SK-N-SH treated with all-trans-retinoic acid at 6 μM for 48 hours (cell line): ENCODE data around the gene FAM234A.
"Not testable (repeated sequence)": the region's sequence is repeated elsewhere in the genome, so short reads cannot be mapped to it uniquely, and the experiment has no call there.

ENCODE experiments used
- ATAC-seq: fragments of 200-7000 bp; cut with Tn5 transposase; 3 replicates; pipeline ENCODE4 v1.9.1; 2020; ENCODE audit warnings: mild to moderate bottlenecking, moderate library complexity
- ARNTL ChIP-seq: fragments of 450-650 bp; formaldehyde crosslinking; IDR thresholded peaks from 2 replicates; pipeline ENCODE4 v1.5.0; 2020; ENCODE audit warnings: low read depth, mild to moderate bottlenecking, moderate library complexity, borderline replicate concordance
- BACH2 ChIP-seq: fragments of 250-450 bp; sonication (Bioruptor Pico); IDR thresholded peaks from 2 replicates; pipeline ENCODE4 v1.9.0; 2021; ENCODE audit warnings: mild to moderate bottlenecking, borderline replicate concordance
- CREB5 ChIP-seq: fragments of 250-450 bp; sonication (Bioruptor Pico); IDR thresholded peaks from 2 replicates; pipeline ENCODE4 v1.5.1; 2020; ENCODE audit warnings: low read depth, mild to moderate bottlenecking, moderate library complexity
- CSDC2 ChIP-seq: fragments of 250-450 bp; sonication (Bioruptor Pico); IDR thresholded peaks from 2 replicates; pipeline ENCODE4 v1.5.0; 2020; ENCODE audit warnings: mild to moderate bottlenecking, moderate library complexity
- CSRNP3 ChIP-seq: fragments of 250-450 bp; sonication (Bioruptor Pico); IDR thresholded peaks from 2 replicates; pipeline ENCODE4 v1.5.1; 2021; ENCODE audit warnings: mild to moderate bottlenecking, moderate library complexity
- ESRRG ChIP-seq: fragments of 250-450 bp; sonication (Bioruptor Pico); IDR thresholded peaks from 2 replicates; pipeline ENCODE4 v1.6.1; 2021; ENCODE audit warnings: mild to moderate bottlenecking
- GLIS3 ChIP-seq: fragments of 250-450 bp; sonication (Bioruptor Pico); IDR thresholded peaks from 2 replicates; pipeline ENCODE4 v1.5.0; 2020; ENCODE audit warnings: mild to moderate bottlenecking, moderate library complexity
- ISL1 ChIP-seq: fragments of 250-450 bp; sonication (Bioruptor Pico); IDR thresholded peaks from 2 replicates; pipeline ENCODE4 v2.1.2; 2022; ENCODE audit warnings: mild to moderate bottlenecking, moderate library complexity
- OSR1 ChIP-seq: fragments of 250-450 bp; sonication (Bioruptor Pico); IDR thresholded peaks from 2 replicates; pipeline ENCODE4 v1.8.0; 2022; ENCODE audit warnings: moderate library complexity, mild to moderate bottlenecking, inconsistent platforms
- POU6F1 ChIP-seq: fragments of 250-450 bp; sonication (Bioruptor Pico); IDR thresholded peaks from 2 replicates; pipeline ENCODE4 v1.8.0; 2021; ENCODE audit warnings: low read depth, mild to moderate bottlenecking, moderate library complexity, borderline replicate concordance
- PPARA ChIP-seq: fragments of 250-450 bp; sonication (Bioruptor Pico); IDR thresholded peaks from 2 replicates; pipeline ENCODE4 v1.5.0; 2020; ENCODE audit warnings: mild to moderate bottlenecking, borderline replicate concordance
- RARB ChIP-seq: fragments of 250-450 bp; sonication (Bioruptor Pico); IDR thresholded peaks from 2 replicates; pipeline ENCODE4 v1.8.0; 2021; ENCODE audit warnings: mild to moderate bottlenecking, moderate library complexity
- TCF4 ChIP-seq: fragments of 250-450 bp; sonication (Bioruptor Pico); IDR thresholded peaks from 2 replicates; pipeline ENCODE4 v1.8.0; 2021; ENCODE audit warnings: mild to moderate bottlenecking, moderate library complexity, borderline replicate concordance
- TOX ChIP-seq: fragments of 250-450 bp; sonication (Bioruptor Pico); IDR thresholded peaks from 2 replicates; pipeline ENCODE4 v1.8.0; 2021; ENCODE audit warnings: mild to moderate bottlenecking, moderate library complexity, borderline replicate concordance
- TSHZ2 ChIP-seq: fragments of 250-450 bp; sonication (Bioruptor Pico); IDR thresholded peaks from 2 replicates; pipeline ENCODE4 v1.5.0; 2020; ENCODE audit warnings: mild to moderate bottlenecking, moderate library complexity
- ZC3H10 ChIP-seq: fragments of 250-450 bp; sonication (Bioruptor Pico); IDR thresholded peaks from 2 replicates; pipeline ENCODE4 v1.5.1; 2021; ENCODE audit warnings: mild to moderate bottlenecking, moderate library complexity
- ZFP30 ChIP-seq: fragments of 450-650 bp; formaldehyde crosslinking; IDR thresholded peaks from 2 replicates; pipeline ENCODE4 v1.5.0; 2022; ENCODE audit warnings: mild to moderate bottlenecking, moderate library complexity
- ZNF565 ChIP-seq: fragments of 450-650 bp; formaldehyde crosslinking; conservative IDR thresholded peaks from 2 replicates; pipeline ENCODE4 v1.5.0; 2020; ENCODE audit warnings: low read depth, mild to moderate bottlenecking, moderate library complexity
- ZNF70 ChIP-seq: fragments of 450-650 bp; formaldehyde crosslinking; IDR thresholded peaks from 2 replicates; pipeline ENCODE4 v1.5.0; 2020; ENCODE audit warnings: mild to moderate bottlenecking, moderate library complexity
- ZNF8 ChIP-seq: fragments of 450-650 bp; formaldehyde crosslinking; IDR thresholded peaks from 2 replicates; pipeline ENCODE4 v1.5.0; 2020; ENCODE audit warnings: mild to moderate bottlenecking, moderate library complexity
- TF ChIP-seq, protein P1 (sequence below): fragments of 250-450 bp; sonication (Bioruptor Pico); IDR thresholded peaks from 2 replicates; pipeline ENCODE4 v1.8.0; 2020; ENCODE audit warnings: mild to moderate bottlenecking, moderate library complexity, borderline replicate concordance

The FAM234A gene

DNA sequence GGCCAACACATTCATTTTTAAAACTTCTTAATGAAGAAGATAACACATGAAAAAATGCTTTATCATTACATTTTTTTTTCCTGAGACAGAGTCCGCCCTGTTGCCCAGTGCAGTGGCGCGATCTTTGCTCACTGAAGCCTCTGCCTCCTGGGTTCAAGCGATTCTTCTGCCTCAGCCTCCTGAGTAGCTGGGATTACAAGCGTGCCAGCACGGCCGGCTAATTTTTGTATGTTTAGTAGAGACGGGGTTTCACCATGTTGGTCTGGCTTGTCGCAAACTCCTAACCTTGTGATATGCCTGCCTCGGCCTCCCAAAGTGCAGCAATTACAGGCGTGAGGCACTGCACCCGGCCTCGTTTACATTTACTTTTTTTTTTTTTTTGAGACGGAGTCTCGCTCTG is 41.2 kb upstream of the FAM234A start:
- TF ChIP-seq BACH2 (CRISPR knock-in tag): no peak
- TF ChIP-seq TSHZ2 (CRISPR knock-in tag): no peak
- TF ChIP-seq RARB (CRISPR knock-in tag): no peak
- TF ChIP-seq PPARA: no peak
- TF ChIP-seq ARNTL: no peak
- TF ChIP-seq ZC3H10: no peak
- no peak for TF ChIP-seq ZFP30
- no peak for TF ChIP-seq GLIS3 (CRISPR knock-in tag)
- TF ChIP-seq, all 23 proteins: peak for 0
- ATAC-seq: no peak

DNA sequence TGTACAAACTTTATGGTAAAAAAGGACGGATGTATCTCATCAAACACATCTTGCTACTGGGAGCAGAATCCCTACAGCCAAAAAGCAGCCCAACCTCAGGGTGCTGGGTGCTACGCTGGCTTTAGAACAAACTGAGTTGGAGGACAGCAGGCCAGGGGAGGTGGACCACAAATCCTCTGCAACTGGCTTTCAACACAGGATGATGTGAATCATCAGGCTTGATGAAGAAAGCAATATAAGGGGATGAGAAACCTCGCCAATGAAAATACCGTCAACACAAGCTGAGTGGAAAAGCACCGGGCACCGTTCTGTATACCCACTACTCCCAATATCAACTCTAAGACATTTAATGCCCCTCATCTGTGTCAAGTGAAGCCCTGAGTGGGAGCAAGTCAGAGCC is 40.1 kb upstream of the FAM234A start:
- no peak for ATAC-seq

DNA sequence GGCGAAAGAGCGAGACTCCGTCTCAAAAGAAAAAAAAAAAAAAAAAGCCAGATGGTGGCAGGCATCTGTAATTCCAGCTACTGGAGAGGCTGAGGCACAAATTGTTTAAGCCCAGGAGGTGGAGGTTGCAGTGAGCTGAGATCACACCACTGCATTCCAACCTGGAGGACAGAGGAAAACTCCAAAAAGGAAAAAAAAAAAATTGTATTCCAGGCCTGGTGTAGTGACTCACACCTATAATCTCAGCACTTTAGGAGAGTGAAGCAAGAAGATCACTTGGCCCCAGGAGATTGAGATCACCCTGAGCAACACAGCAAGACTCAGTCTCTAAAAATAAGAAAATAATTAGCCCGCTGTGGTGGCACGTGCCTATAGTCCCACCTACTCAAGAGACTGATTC is 34.2 kb upstream of the FAM234A start:
- peak; percentile 36; the same call in 2 of the 3 replicates for ATAC-seq
- TF ChIP-seq ISL1 (CRISPR knock-in tag): 0 out of 2 replicates have a peak, but pooled peaks have one; percentile 10
- no peak for TF ChIP-seq ZC3H10

More for the DNA sequence above, 40.1 kb upstream of the FAM234A start:
- no peak for TF ChIP-seq CSDC2 (CRISPR knock-in tag)

GRCh38 chr16:203246-203645 is 31.4 kb upstream of the FAM234A start:
- no peak for ATAC-seq
- no peak for TF ChIP-seq RARB (CRISPR knock-in tag)
- no peak for TF ChIP-seq PPARA
- TF ChIP-seq ZC3H10: no peak
- no peak for TF ChIP-seq POU6F1 (CRISPR knock-in tag)
- no peak for TF ChIP-seq ISL1 (CRISPR knock-in tag)
- TF ChIP-seq ZFP30: no peak
- TF ChIP-seq CSRNP3: no peak
- TF ChIP-seq TSHZ2 (CRISPR knock-in tag): no peak
- TF ChIP-seq ZNF565: no peak
- TF ChIP-seq CSDC2 (CRISPR knock-in tag): no peak
- no peak for TF ChIP-seq TCF4 (CRISPR knock-in tag)
- TF ChIP-seq CREB5 (CRISPR knock-in tag): no peak
- no peak for TF ChIP-seq ESRRG (CRISPR knock-in tag)
- no peak for TF ChIP-seq ZNF70 (CRISPR knock-in tag)
- TF ChIP-seq BACH2 (CRISPR knock-in tag): no peak
- TF ChIP-seq, protein P1, sequence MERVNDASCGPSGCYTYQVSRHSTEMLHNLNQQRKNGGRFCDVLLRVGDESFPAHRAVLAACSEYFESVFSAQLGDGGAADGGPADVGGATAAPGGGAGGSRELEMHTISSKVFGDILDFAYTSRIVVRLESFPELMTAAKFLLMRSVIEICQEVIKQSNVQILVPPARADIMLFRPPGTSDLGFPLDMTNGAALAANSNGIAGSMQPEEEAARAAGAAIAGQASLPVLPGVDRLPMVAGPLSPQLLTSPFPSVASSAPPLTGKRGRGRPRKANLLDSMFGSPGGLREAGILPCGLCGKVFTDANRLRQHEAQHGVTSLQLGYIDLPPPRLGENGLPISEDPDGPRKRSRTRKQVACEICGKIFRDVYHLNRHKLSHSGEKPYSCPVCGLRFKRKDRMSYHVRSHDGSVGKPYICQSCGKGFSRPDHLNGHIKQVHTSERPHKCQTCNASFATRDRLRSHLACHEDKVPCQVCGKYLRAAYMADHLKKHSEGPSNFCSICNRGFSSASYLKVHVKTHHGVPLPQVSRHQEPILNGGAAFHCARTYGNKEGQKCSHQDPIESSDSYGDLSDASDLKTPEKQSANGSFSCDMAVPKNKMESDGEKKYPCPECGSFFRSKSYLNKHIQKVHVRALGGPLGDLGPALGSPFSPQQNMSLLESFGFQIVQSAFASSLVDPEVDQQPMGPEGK (CRISPR knock-in tag): no peak
- TF ChIP-seq ZNF8 (CRISPR knock-in tag): no peak
- no peak for TF ChIP-seq ARNTL
- TF ChIP-seq OSR1 (CRISPR knock-in tag): no peak
- no peak for TF ChIP-seq TOX (CRISPR knock-in tag)
- TF ChIP-seq, all 23 proteins: peak for 0

DNA sequence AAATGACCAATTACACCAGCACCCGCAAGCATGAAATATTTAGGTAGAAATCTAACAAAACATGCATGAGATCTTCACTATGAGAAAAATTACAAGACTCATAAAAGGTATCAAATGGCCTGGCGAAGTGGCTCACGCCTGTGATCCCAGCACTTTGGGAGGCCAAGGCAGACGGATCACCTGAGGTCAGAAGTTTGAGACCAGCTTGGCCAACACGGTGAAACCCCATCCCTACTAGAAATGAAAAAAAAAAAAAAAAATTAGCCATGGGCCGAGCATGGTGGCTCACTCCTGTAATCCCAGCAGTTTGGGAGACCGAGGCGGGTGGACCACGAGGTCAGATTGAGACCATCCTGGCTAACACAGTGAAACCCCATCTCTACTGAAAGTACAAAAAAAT is 30.6 kb upstream of the FAM234A start:
- ATAC-seq: not testable (repeated sequence)

DNA sequence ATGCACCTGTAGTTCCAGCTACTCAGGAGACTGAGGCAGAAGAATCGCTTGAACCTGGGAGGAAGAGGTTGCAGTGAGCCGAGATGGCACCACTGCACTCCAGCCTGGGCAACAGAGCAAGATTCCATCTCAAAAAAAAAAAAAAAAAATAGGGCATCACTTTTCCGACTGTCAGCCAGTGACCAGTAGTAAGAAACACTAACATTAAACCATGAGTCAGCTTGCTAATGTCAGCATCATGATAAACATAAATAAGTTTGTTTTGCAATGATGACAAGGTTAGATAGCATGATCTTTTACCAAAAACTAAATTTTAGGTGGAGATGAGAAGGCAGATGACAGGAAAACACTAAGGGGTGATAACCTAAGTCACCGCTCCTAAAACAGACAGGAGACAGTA is 25.3 kb upstream of the FAM234A start:
- not testable (repeated sequence) for ATAC-seq

- not testable (repeated sequence) for ATAC-seq
Observed at GRCh38 chr16:211631-212180, 22.9 kb upstream of the FAM234A start.
